GM19193 (cell line): ENCODE data around the gene PTPRE.

Experiments used
- POLR2A ChIP-seq: IDR thresholded peaks from 4 replicates; pipeline ENCODE4 v1.6.1; 2011; ENCODE audit not compliant: insufficient read depth, insufficient read length; ENCODE audit errors: extremely low read depth

Gene PTPRE, protein sequence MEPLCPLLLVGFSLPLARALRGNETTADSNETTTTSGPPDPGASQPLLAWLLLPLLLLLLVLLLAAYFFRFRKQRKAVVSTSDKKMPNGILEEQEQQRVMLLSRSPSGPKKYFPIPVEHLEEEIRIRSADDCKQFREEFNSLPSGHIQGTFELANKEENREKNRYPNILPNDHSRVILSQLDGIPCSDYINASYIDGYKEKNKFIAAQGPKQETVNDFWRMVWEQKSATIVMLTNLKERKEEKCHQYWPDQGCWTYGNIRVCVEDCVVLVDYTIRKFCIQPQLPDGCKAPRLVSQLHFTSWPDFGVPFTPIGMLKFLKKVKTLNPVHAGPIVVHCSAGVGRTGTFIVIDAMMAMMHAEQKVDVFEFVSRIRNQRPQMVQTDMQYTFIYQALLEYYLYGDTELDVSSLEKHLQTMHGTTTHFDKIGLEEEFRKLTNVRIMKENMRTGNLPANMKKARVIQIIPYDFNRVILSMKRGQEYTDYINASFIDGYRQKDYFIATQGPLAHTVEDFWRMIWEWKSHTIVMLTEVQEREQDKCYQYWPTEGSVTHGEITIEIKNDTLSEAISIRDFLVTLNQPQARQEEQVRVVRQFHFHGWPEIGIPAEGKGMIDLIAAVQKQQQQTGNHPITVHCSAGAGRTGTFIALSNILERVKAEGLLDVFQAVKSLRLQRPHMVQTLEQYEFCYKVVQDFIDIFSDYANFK

DNA sequence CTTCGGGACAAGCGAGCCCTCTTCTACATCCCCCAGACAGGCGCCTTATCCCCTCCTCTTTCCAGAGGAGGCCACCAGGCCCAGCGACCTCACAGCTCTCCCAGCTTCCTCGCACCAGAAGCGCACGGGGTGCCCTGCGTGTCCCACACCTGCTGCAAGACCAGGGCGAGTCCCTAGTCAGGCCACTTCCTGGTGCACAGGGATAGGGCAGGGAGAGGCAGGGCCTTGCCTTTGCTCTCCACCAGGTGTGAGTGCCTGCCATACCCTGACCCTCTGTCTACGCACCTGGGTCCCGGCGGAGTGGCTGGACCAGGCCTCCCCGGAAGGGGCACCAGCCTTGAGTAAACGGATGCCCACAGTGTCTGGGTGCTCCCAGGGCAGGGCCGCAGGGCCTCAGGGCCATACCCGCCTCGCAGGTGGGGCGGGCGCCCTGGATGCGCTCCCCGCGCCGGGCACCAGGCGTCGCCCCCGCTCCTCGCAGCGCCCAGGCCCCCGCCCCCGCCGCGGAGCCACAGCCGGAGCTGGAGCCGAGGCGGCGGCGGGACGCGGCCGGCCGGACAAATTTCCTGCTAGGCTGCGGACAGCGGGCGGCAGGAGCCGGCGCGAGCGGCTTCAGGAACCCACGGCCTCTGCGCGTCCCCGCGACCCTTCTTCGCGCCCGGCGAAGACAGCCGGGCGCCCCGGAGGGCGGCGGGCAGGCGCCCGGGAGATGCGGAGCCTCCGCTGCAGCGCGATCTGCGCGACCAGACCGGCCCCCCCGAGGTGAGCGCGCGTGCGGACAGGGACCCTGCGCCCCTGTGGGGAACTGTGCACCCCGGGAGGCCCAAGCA, at the start of gene PTPRE:
Gene PTPRE, plus strand, starts transcription at position 556 of the 830 bp plus-strand sequence. CDS start 133,779 bp downstream, outside the sequence.
- no peak for TF ChIP-seq POLR2A

DNA sequence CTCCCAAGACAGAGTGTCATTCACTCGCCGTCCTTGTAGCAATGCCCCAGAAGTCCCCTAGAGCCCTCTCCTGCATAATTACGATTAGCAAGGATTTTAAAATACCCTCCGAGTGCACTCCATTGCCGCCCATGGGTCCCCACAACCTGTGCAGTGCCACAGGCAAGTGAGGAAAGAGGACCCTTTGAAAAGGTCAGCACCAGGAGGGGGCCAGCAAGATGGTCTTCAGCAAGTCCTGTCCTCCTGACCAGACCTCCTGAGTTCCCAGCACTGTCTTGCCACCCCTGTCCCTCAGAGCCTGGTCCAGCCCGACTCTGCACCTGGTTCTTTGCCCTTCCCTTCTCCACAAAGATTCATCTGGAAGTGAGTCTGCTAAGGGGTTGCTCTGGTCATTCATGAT, 46.3 kb upstream of the PTPRE start:
- TF ChIP-seq POLR2A = no peak

DNA sequence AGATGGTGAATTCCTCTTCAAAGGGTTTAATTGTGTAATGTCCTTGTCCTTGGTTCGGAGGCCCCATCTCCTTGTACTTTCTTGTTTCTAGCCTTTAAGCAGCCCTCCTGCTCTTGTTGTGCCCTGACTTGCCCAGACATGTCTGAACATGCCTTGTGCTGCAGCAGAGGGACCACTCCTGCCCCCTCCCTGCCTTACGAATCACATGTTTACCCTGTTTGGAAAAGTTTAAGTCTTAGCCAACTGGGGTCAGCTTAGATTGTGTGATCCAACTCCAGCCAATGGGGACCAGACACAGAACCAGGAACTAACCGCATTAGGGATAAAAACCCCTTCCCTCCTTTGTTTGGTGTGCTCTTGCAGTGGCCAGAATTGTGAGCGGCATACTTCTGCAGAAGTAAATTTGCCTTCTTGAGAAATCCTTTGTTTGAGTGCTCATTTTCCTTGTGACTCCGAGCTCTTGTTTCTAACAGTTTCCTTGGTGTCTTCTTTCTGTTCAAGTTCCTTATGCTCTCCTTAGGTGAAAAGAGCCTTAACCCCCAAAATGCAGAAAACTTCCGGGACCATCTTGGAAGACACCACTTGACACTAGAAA, 43.6 kb upstream of the PTPRE start:
- TF ChIP-seq POLR2A = no peak

DNA sequence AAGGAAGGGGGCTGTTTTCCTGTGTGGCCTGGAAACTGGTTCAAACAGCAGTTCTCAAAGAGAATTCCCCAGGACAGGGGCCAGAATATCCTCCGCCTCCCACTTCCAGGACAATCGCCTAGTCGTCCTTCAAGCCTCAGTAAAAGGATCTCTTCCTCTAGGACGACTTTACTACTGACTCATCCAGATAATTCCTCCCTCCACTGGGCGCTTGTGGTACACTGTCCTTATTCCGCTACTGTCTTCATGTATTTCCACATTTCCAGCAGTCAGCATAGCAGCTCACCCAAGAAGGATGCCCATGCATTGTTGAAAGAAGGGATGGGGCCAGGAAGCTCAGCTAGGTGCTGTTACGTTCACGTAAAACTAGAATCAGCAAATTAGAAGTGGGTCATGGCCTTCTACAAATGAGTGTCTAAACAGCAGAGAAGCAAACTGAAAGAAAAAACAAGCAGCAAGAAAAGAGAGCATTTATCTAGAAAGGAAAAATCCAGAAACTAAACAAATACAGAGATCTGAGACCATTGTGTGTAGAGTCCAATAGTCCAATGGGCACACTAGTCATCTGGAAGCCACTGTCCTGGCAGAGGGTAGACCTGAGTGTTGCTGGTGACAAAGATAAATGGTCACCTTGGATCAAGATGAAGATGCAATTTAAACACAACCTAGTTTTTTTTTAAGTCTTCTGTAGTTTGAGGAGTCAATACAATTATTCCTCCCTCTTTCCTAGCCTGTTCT, 40.5 kb upstream of the PTPRE start:
- TF ChIP-seq POLR2A = no peak

DNA sequence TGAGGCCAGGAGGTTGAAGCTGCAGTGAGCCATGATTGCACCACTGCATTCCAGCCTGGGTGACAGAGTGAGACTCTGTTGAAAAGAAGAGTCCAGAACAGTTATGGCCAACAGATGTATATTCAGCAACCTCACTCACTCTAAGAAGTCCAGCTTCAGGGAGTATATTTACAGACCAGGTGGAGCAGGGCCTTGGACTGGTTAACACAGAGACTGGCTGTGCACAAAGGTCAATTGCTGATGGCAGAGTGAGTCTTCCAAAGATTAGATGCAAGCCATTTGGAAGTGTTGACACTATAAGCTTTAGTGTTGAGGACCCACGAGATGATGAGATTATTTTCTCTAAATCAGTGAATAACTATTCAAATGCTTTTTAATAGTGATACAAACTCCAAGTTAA, 39.1 kb upstream of the PTPRE start:
- TF ChIP-seq POLR2A = no peak

DNA sequence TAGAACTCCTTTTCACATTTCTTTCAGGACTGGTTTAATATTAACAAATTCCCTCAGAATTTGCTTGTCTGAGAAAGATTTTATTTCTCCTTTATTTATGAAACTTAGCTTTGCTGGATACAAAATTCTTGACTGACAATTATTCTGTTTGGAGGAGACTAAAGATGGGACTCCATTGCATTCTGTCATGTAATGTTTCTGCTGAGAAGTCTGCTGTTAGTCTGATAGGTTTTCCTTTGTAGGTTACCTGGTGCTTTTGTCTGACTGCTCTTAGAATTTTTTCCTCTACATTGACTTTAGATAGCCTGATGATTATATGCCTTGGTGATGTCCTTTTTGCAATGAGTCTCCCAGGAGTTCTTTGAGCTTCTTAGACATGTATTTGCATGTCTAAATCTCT, 37.6 kb upstream of the PTPRE start:
- no peak for TF ChIP-seq POLR2A

DNA sequence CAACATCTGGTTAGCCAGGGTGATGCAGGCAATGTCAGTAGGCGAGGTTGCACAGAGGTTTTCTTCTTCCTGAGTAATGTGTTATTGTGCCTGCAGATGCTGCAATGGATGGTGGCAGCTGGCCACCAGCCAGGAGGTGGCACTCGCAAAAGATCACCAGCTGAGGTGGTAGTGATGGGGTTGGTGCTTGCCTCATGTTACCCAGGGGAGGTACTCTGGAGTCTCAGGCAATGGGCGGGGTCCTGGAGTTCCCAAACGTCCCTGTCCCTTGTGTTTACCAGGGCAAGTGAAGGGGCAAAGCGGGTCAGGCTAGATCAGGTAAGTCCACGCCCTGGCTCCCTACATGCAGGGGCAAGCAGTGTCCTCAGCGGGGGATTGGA, 35.3 kb upstream of the PTPRE start:
- TF ChIP-seq POLR2A = no peak

DNA sequence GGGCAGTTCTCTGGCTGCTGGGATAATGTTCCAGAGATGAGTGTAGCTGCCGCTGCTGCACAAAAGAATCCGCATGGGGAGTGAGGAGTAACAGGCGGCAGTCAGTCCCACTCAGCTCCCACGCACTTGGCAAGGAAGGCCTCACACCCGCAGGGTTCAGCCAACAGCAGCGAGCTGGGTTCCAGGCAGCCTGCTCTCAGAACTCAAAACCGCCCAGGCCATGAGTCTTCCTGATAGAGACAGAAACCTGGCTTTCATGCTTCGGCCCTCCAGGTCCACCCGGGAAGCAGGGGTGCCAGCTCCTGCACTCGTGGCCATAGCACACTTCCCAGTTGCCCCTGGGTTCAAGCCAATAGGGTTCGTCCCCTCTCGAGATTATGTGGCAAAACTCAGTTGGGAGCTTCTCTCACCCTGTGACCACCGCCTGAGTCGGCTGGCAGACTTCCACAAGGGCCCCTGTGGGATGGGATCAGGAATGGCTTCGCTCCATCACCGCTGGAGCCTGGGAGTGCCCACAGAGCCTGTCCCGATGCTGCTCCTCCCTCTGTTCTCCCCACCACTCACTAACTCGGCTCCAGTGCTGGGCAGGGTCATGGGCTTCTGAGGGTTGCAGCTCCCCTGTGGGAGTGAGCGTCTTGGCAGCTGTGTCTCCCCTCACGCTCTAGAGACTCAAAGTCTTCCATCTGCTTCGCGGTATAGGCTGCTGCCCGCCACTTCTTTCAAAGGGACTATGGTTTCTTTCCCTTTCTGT, 34.7 kb upstream of the PTPRE start:
- TF ChIP-seq POLR2A = no peak

DNA sequence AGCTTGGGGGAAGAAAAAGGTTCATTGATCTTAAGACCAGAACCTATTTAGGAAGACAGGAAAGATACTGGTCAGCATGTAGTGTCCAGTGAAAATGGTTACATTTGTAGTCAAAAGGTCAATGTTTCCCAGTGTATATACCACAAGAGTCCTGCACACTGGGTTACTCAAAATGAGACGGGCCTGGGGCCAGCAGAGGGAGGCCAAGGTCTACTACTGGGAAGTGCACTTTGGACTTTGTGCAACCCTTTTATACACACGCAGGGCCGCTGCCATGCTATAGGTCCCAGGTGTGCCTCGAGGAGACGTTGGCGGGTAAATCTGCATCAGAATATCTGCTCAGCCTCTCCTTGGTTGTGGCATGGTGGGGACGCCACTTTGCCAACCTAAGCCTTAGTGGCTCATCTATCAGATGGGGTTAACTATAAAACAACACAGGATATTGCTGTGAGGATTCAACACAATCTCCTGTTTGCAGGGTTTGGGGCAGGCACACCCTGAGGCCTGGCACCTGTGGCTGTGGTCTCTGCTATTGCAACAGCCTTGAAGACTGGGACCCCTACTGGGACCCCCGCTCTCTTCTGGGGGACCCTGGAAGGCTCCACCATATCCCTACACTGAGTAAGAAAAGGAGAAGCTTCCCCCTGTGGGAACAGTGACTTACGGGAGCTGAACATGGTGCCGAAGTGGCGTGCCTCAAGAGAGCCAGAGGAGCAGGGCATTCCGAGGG, 33.9 kb upstream of the PTPRE start:
- TF ChIP-seq POLR2A = no peak

DNA sequence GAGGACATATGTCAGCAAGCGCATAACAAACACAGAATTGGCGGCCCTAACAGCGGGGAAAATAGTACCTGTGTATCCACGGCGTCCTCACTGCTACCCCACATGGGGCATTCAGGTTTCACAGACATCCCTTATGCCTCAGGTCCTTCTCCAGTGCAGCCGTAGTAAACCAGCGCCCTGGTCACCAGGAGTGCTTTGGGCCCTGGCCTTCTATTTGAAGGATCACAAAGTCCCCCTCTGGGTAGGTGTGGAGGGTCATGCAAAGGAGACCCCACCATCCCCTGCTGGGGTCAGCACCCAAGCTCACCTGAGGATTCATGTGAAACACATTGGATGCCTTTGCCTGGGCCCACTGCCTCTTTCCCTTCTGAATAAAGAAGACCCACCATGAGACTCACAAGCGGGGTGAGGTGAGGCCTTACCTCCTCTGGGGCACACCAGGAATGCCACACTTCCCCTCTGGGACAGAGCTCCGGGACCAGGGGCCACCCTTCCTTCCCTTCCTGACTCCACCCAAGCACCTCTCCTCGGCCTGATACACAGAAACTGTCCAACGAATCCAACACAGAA, 32.9 kb upstream of the PTPRE start:
- TF ChIP-seq POLR2A = no peak

DNA sequence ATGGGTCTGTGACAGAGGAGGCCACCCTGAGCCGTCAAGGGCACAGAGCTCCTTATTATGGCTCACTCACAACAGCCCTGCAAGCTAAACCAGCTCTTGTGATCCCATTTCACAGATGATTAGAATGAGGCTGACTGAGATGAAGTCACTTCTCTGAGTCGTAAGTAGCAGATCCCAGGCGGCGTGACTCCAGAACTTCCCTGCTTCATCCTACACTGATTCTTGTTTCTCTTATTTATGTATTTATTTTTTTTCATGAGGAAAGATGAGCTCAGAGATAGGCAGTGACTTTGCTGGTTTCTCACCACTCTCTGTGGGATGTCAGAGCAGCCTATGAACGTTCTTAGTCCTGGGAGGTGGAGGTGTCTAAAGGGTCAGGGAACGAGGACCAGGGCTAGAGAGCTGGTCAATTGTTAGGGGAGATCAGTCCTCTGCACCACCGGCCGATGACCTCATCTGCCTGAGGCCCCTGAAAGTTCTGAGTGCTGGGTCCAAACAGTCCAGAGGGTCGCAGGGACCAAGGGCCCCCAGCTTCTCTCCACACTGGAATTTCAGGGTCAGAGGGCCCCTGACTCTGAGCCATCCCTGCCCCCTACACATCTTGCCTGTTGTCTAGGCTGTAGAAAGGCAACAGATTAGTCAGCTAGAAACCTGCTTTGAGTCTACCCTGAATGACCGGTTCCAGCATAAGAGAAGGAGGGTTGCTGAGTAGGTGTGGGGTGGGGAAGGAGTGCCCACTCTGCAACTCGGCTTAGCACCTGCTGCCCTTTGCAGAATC, 32.0 kb upstream of the PTPRE start:
- TF ChIP-seq POLR2A = no peak

DNA sequence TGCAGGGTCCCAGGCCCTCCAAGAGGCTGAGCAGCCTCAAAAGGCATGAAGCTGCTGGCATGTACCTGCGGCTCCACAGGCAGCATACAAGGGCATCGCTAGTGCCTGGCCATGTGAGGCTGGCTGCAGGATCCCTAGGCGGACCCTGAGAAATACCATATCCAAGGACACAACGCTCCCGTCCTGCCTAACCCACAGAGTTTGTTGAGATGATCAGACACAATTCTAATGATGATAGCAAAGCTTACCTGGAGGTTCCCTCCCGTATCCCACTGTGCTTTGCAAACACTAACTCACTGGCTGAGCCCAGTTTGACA, 31.5 kb upstream of the PTPRE start:
- no peak for TF ChIP-seq POLR2A

DNA sequence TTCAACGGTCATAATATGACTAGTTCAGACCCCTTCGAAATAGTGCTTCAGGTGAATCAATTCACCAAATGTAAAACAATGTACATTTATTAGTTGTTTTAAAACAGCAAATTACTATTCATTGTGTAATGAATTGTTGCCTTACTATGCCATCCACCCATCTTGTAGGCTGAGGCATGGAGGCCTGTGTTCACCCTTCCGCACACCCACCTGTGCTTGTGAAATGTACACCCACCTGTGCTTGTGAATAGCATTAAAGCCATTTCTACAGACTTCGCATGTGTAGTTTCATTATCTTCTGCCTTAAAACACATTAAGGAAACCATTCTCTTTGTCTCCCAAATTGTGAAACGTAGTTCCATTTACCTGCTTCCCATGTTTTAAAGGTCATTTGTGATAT, 31.0 kb upstream of the PTPRE start:
- no peak for TF ChIP-seq POLR2A

DNA sequence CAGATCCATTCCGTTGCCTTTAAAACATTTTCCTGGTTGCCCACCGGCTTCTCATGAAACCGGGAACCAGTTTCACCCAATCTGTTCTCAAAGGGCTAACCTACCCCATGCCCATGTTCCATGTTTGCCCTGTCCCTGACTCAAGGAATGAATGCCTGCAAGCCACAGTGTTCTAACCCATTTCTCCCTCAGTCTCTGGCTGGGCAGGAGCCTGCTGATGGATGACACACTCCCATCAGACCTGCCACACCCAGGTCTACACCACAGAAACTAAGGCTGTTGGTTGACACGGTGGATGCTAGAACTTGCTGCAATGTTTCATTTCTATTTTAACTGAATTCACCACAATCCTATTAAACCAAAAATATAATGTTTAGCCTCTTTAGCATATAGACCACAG, 29.8 kb upstream of the PTPRE start:
- no peak for TF ChIP-seq POLR2A
